K562 (cell line): ENCODE measurements around the gene ADAT1. TPM values are rescaled to one million over a fixed set of nuclear protein-coding genes. Genes with fewer than 3 reads are reported as not detected.
A peak's percentile ranks its signal among the peaks of the same experiment; 100 is the strongest.

Experiments
- CBFB ChIP-seq: sonication (generic); formaldehyde crosslinking; IDR thresholded peaks from 2 replicates; pipeline ENCODE4 v1.4.0; 2020; ENCODE audit warnings: mild to moderate bottlenecking, missing genetic modification reagents
- CBX1 ChIP-seq: sonication (generic); IDR thresholded peaks from 2 replicates; pipeline ENCODE4 v1.6.1; 2016; ENCODE audit warnings: antibody characterized with exemption, low read depth, mild to moderate bottlenecking
- CBX3 ChIP-seq, 2 experiments: IDR thresholded peaks; 1 replicate in 1 of 2; 2 replicates in 1 of 2; pipeline ENCODE4 v1.6.1; 2012; ENCODE audit warnings: inconsistent platforms in 2 of 2, low read length in 2 of 2, borderline replicate concordance in 1 of 2, control low read depth in 1 of 2
- CXXC5 ChIP-seq: fragments of 250-450 bp; sonication (Bioruptor Pico); IDR thresholded peaks from 2 replicates; pipeline ENCODE4 v1.8.0; 2022; ENCODE audit warnings: inconsistent platforms, mild to moderate bottlenecking, moderate library complexity
- EP400 ChIP-seq: fragments of 450-650 bp; IDR thresholded peaks from 2 replicates; pipeline ENCODE4 v1.6.1; 2017; ENCODE audit warnings: antibody characterized with exemption, mild to moderate bottlenecking, moderate library complexity
- ETV6 ChIP-seq, 3 experiments: fragments of 150-350 bp in 1 of 3; sonication (generic) in 1 of 3; formaldehyde crosslinking in 1 of 3; IDR thresholded peaks; 2 replicates each; pipeline versions ENCODE4 v1.6.1 to v1.8.0; 2014 to 2022; ENCODE audit warnings: borderline replicate concordance in 2 of 3, low read depth in 2 of 3, antibody characterized with exemption in 1 of 3, low read length in 1 of 3, mild to moderate bottlenecking in 1 of 3, missing genetic modification reagents in 1 of 3
- FOXM1 ChIP-seq, 2 experiments: fragments of 450-650 bp in 1 of 2; sonication (generic) in 1 of 2; formaldehyde crosslinking in 1 of 2; IDR thresholded peaks; 2 replicates each; pipeline versions ENCODE4 v1.6.1 to v1.9.0; 2017 to 2022; ENCODE audit warnings: low read depth in 2 of 2, mild to moderate bottlenecking in 2 of 2, missing genetic modification reagents in 1 of 2, moderate library complexity in 1 of 2
- HMGN3 ChIP-seq: IDR thresholded peaks from 2 replicates; pipeline ENCODE4 v1.6.1; 2011; ENCODE audit warnings: borderline replicate concordance, low read depth, mild to moderate bottlenecking, mixed read lengths, low read length; ENCODE audit not compliant: insufficient read length; ENCODE audit errors: extremely low read depth
- KLF13 ChIP-seq: fragments of 450-650 bp; IDR thresholded peaks from 2 replicates; pipeline ENCODE4 v1.6.1; 2016; ENCODE audit warnings: missing genetic modification characterization, low read depth, mild to moderate bottlenecking, missing compliant biosample characterization, moderate library complexity, borderline replicate concordance
- LCOR ChIP-seq: sonication (generic); formaldehyde crosslinking; IDR thresholded peaks from 2 replicates; pipeline ENCODE4 v1.8.0; 2022; ENCODE audit warnings: mild to moderate bottlenecking, missing genetic modification reagents
- PHF8 ChIP-seq: fragments of 200-600 bp; sonication (generic); IDR thresholded peaks from 2 replicates; pipeline ENCODE4 v1.6.1; 2012; ENCODE audit warnings: mixed run types, mild to moderate bottlenecking, inconsistent platforms, low read length, moderate library complexity, borderline replicate concordance
- RBBP5 ChIP-seq: fragments of 200-600 bp; sonication (generic); IDR thresholded peaks from 2 replicates; pipeline ENCODE4 v1.6.1; 2012; ENCODE audit warnings: borderline replicate concordance, mild to moderate bottlenecking, low read length, control low read depth, inconsistent platforms; ENCODE audit not compliant: insufficient read depth, poor library complexity, severe bottlenecking
- RNF2 ChIP-seq: sonication (generic); IDR thresholded peaks from 2 replicates; pipeline ENCODE4 v1.6.1; 2016
- ZBTB40 ChIP-seq, 2 experiments: fragments of 450-650 bp in 1 of 2; sonication (generic) in 1 of 2; formaldehyde crosslinking in 1 of 2; IDR thresholded peaks; 2 replicates each; pipeline versions ENCODE4 v1.7.1 to v1.9.0; 2016 to 2022; ENCODE audit warnings: inconsistent platforms in 1 of 2, mild to moderate bottlenecking in 1 of 2, missing genetic modification reagents in 1 of 2
- polyA plus RNA-seq, 8 experiments: library from polyadenylated mRNA; depleted of rRNA in 4 of 8; stranded (reverse) in 5 of 8; unstranded in 3 of 8; fragments of >200 nt; fragmentation: Nextera tagmentation in 2 of 8; fragmentation: Illumina TruSeq in 1 of 8; extraction: Ambion mirVana in 2 of 8; extraction: Trizol in 1 of 8; gene quantifications; 2 replicates each; pipeline versions ENCODE4 v1.2.1 to v1.2.3, GENCODE V29; 2011 to 2014; ENCODE audit warnings: inconsistent platforms in 1 of 8, missing spikeins in 1 of 8
- total RNA-seq, 7 experiments: library from RNA; depleted of rRNA in 6 of 7; stranded (reverse); fragments of >200 nt in 6 of 7; fragmentation: Illumina TruSeq in 2 of 7; extraction: Trizol in 2 of 7; gene quantifications; 2 replicates each; pipeline versions ENCODE4 v1.2.1 to v1.2.3, GENCODE V29; 2011 to 2021; ENCODE audit warnings: low replicate concordance in 1 of 7

The ADAT1 gene
- total and polyA plus RNA-seq, 9 of the 15 experiments (the other 6 are each of a cell fraction or from before 2014, with no cell fraction given), result 16.0 to 36.7 (median 28.2) TPM

- TF ChIP-seq EP400 (peak; percentile 98), KLF13 (tag) (peak; percentile 58; the same call in 1 of the 2 replicates), ZBTB40 (IDR thresholded peaks at IDR 0.05) (peak; percentile 95), ZBTB40 (CRISPR knock-in tag; IDR thresholded peaks at IDR 0.05) (no peak; the same call in 1 of the 2 replicates), LCOR (CRISPR knock-in tag) (peak; percentile 77; the same call in 1 of the 2 replicates), PHF8 (peak; percentile 91; the same call in 1 of the 2 replicates), RNF2 (0 out of 2 replicates have a peak, but pooled peaks have one; percentile 12), ETV6 (IDR thresholded peaks at IDR 0.05; ENCODE audit: borderline replicate concordance in 1 of 2, low read depth in 2 of 2, low read length in 1 of 2) (no peak), ETV6 (CRISPR knock-in tag; IDR thresholded peaks at IDR 0.05; ENCODE audit: borderline replicate concordance) (peak; percentile 75; the same call in 1 of the 2 replicates), CBFB (CRISPR knock-in tag) (peak; percentile 49; the same call in 1 of the 2 replicates), CXXC5 (CRISPR knock-in tag) (peak; percentile 61), HMGN3 (peak; percentile 80), RBBP5 (peak; percentile 91), CBX3 (IDR thresholded peaks at IDR 0.05; ENCODE audit: borderline replicate concordance in 1 of 2, low read length in 2 of 2) (peak in 1 of 2 experiments; percentile 34; a peak in 2 of 3 replicates), CBX1 (peak; percentile 58; the same call in 1 of the 2 replicates), FOXM1 (IDR thresholded peaks at IDR 0.05; ENCODE audit: low read depth) (no peak), FOXM1 (CRISPR knock-in tag; IDR thresholded peaks at IDR 0.05; ENCODE audit: low read depth) (peak; percentile 81)
Measured at GRCh38 chr16:75647492-75648264, 24.6 kb upstream of the ADAT1 start, which contains the start of the genes KARS1 and TERF2IP (continued).
